HCEC 1CT (cell line): ENCODE data around the gene GALNT18.

Experiments used
- DNase-seq: peaks from one replicate; pipeline ENCODE4 v3.0.0-alpha.2; 2017

Gene GALNT18

GRCh38 chr11:11621573-11622339, at the start of gene GALNT18:
TSS of gene GALNT18 (minus strand) at chr11:11622005.
- DNase-seq: peak; percentile 85

GRCh38 chr11:11670574-11670973, 48.8 kb upstream of the GALNT18 start:
- DNase-seq: no peak

GRCh38 chr11:11669233-11669846, 47.5 kb upstream of the GALNT18 start:
- no peak for DNase-seq

GRCh38 chr11:11668781-11669180, 47.0 kb upstream of the GALNT18 start:
- no peak for DNase-seq

- no peak for DNase-seq
These were observed 46.5 kb upstream of the GALNT18 start for GRCh38 chr11:11668274-11668673.

- DNase-seq: no peak
These were observed 45.3 kb upstream of the GALNT18 start for GRCh38 chr11:11667056-11667455.

GRCh38 chr11:11665407-11665806, 43.6 kb upstream of the GALNT18 start:
- DNase-seq: no peak

- no peak for DNase-seq
These were observed 42.1 kb upstream of the GALNT18 start for GRCh38 chr11:11663907-11664306.

GRCh38 chr11:11662578-11662977, 40.8 kb upstream of the GALNT18 start:
- DNase-seq: no peak

- DNase-seq: no peak
These were observed 39.7 kb upstream of the GALNT18 start for GRCh38 chr11:11661326-11662040.

- no peak for DNase-seq
These were observed 38.5 kb upstream of the GALNT18 start for GRCh38 chr11:11660363-11660740.

GRCh38 chr11:11659567-11660362, 38.0 kb upstream of the GALNT18 start:
- no peak for DNase-seq

- DNase-seq: no peak
These were observed 35.6 kb upstream of the GALNT18 start for GRCh38 chr11:11657218-11657955.

- no peak for DNase-seq
These were observed 19.8 kb upstream of the GALNT18 start for GRCh38 chr11:11641581-11641980.

GRCh38 chr11:11640996-11641395, 19.2 kb upstream of the GALNT18 start:
- no peak for DNase-seq

GRCh38 chr11:11640152-11640551, 18.3 kb upstream of the GALNT18 start:
- no peak for DNase-seq

- DNase-seq: no peak
These were observed 14.9 kb upstream of the GALNT18 start for GRCh38 chr11:11636671-11637070.

- DNase-seq: no peak
These were observed 13.6 kb upstream of the GALNT18 start for GRCh38 chr11:11635443-11635842.

- no peak for DNase-seq
These were observed 7.6 kb upstream of the GALNT18 start for GRCh38 chr11:11629368-11629767.

- no peak for DNase-seq
These were observed 6.8 kb upstream of the GALNT18 start for GRCh38 chr11:11628651-11629050.

GRCh38 chr11:11626128-11626527, 4.3 kb upstream of the GALNT18 start:
- DNase-seq: no peak

- no peak for DNase-seq
These were observed 3.1 kb upstream of the GALNT18 start for GRCh38 chr11:11624926-11625325.
